ENCODE data around the gene ADAMTSL2.

ADAMTSL2 gene

GRCh38 chr9:133576875-133577736, 42.6 kb downstream of the ADAMTSL2 start:
- no peak for DNase-seq

DNA sequence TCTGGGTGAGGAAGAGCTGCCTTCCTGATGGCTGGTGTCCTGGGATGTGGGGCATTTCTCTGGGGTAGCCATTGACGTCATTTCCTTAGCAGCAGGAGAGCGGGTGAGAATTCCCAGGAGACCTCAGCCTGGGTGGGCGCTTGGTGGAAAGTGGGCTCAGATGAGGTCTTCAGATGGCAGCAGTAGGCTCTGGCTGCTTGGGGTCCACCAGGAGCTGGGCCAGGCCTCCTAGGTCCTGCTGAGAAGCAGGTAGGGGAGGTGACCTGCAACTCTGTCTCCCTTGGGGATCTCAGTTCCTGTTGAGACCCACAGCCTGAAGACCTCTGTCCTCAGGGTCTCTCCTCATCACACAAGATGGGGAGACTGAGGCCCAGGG, 43.2 kb downstream of the ADAMTSL2 start:
- DNase-seq, result no peak

GRCh38 chr9:133578524-133579441, 44.3 kb downstream of the ADAMTSL2 start:
- DNase-seq, result no peak

GRCh38 chr9:133579601-133580418, 45.3 kb downstream of the ADAMTSL2 start:
- no peak for DNase-seq

DNA sequence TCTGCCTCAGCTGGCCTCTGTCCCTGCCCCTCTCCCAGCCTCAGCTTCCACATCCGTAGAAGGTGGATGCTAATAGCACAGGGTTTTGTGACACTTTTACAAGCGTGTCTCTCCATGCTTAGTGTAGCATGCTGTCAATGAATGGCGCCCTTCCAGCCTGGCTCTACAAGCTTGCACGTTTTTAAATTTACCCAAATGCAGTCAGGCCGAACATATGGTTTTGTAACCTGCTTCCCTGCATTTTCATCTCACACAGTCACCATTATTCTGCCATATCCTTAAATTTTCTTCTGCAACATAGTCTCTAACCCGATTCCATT, 45.9 kb downstream of the ADAMTSL2 start:
- no peak for DNase-seq

DNA sequence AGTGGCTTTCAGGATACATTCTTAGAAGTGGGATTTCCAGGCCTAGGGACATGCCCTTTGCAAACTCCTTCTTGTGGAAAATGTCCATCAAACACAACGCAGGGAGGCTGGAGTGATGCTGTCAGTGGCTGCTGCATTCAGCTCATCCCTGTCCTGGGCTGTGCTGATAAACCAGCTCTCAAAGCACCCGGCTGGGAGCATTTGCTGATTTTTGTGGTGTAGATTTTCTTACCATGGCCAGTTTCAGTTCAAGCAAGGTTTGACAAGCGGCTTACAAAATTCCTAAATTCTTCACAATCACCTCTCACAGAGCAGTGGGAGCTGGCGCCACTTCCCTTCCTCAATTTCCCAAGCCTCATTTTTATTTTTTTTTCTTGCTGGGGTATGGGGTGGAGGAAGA, 46.5 kb downstream of the ADAMTSL2 start:
- DNase-seq, result no peak

DNA sequence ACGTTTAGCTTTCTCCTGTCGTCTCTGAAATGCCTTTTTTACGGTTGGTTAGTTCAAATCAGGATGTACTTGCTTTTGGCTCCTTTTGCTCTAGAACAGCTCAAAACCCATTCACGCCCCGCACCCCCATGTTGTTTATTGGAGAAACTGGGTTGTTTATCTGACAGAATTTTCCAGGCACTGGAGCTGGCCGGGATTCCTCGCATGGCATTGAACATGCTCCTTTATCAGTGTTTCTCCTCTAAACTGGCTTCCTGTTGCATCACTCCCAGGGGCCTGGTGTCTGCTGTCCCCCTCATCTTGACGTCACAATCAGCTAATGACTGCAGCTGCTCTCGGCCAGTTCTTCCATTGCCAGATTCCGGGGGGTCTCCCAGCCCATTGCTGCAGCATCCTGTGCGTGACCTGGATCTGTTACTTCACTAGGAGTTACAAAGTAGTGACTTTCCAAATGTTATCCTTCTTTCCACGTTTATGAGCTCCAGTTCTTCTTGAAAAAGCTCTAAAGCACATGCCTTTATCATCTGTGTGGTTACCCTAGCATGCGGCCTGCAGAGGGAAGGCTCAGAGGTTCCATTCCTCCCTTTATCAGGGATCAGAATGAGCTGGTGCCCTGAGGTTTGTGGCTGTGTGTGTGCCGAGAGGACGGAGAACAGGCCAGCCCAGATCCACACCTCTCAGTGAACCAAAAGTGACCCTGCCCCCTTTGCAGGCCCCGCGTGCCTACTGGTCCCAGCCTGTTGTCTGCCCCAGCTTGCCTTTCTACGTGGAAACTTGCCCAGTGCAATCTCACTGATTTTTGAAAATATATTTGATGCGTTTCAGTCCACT, 47.2 kb downstream of the ADAMTSL2 start:
- no peak for DNase-seq

GRCh38 chr9:133582501-133583045, 48.1 kb downstream of the ADAMTSL2 start:
- DNase-seq, result no peak

DNA sequence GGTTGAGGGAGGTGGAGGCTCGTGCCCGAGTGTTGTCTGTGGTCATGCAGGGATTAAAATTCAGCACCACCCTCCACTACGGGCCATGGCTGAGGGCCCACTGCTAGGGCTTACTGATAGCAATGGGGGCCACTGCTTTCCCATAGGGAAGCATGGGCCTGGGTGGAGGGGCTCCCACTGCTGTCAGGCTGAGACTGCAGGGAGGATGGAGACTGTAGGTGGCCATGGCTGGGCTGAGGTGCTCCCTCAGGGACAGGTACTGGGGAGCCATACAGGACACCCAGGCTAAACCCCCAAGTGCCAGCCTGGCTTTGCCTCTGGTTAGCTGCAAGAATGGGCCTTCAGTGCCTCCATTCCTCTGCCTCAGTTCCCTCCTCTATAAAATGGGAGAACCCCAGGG, 48.6 kb downstream of the ADAMTSL2 start:
- DNase-seq, result no peak

- DNase-seq, result no peak
Measured at GRCh38 chr9:133583586-133583985, 49.1 kb downstream of the ADAMTSL2 start.

- no peak for DNase-seq
Measured at GRCh38 chr9:133584167-133584558, 49.7 kb downstream of the ADAMTSL2 start.

DNA sequence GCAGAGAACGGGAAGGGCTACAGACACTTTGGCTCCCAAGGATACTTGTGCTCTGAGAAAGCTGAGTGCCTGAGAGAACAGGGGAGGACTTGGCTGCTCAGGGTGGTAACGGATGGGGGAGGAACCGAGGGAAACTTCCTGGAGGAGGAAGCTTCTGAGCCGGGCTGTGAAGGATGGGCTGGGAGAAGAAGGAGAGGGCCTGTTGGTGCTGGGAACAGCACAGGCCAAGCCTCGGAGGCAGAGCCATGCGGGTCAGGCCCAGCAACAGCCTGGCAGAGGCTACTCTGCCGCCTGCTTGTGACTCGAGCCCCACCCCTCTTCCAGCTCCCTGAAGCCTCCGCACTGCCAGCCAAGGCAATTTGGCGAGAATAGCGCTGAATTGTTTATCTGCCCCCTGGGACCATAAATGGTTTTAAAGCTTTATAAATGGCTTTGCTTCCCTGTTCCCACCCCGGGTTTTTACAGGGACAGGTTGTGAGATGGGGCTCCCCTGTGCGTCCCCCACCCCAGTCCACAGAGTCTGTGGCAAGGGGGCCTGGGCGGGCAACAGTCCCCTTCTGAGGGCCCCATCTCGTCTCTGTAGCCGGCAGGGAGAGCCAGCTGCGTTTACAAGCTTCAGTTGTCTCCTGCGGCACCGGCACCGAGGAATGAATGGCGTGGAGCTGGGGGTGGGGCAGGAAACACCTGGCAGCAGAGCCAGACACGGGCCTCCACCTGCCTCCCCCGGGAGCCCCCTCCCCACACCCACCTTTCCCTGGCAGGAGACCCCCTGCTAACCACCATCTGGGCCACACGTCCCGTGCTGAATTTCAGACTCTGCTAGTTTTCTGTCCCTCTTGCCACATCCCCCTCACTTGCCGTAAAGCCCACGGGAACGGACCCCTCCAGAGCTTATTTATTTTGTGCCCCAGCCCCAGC, 50.3 kb downstream of the ADAMTSL2 start:
- DNase-seq, result no peak

GRCh38 chr9:133585481-133586351, 51.2 kb downstream of the ADAMTSL2 start:
- DNase-seq, result no peak

- no peak for DNase-seq
Measured at GRCh38 chr9:133587051-133587450, 52.5 kb downstream of the ADAMTSL2 start.

DNA sequence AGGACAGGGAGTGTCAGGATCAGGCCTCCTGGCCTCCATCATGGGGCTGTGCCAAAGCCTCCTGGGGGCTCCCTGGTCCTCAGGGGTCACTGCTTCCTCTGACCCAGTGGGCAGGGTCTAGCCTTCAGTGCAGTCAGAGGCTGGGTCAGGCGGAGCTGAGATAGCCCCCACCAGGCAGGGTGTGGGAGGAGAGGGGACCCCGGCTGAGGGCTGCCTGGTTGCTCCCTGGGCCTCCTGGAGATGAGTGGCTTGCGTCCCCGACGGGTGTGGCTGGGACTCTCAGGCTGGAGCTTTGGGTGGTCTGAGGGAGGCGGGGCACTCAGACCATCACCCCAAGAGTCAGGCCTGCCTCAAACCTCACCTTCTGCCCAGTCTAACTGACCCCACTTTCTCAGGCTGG, 53.0 kb downstream of the ADAMTSL2 start:
- no peak for DNase-seq

- DNase-seq, result peak; percentile 48
Measured at GRCh38 chr9:133589454-133590227, 55.1 kb downstream of the ADAMTSL2 start.

DNA sequence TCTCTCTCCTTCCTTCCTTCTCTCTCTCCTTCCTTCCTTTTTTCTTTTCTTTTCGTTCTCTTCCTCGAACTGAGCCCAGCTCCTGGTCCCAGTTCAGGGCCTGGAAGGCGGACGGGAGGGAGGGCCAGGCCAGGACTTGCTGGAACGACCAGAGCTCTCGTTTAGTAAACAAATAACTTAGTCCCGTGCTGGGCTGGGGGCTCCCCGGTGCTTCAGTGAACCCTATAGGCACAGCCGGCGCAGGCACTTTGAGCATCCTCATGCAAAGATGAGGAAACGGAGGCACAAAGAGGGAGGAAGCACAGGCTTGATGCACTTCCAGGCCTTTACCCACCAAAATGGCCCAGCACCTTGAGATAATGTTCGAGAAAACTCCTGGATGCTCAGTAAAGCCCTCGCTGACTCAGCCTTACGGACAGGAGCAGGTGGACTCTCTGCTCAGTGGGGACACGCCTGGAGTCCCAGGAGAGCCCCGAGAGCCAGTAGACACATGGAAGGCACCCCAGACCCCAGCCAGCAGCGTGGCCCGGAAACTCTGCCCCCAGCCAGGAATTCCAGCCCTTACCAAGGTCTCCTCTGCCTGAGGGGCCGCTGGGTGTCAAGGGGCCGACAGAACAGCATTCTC, 55.8 kb downstream of the ADAMTSL2 start:
- DNase-seq, result no peak

Data from T-helper 9 cell (primary cell).